Suprapubic skin (tissue), 4 donors: ENCODE data around the gene HMHB1. TPM values are rescaled to one million over a fixed set of nuclear protein-coding genes. Genes with fewer than 3 reads are reported as not detected.

Source experiments
- DNase-seq, 2 donors: peaks; one replicate each; pipeline ENCODE4 v3.0.0-alpha.2; 2019; ENCODE audit warnings: low spot score in 2 of 2
- H3K27ac ChIP-seq: fragments of 200-600 bp; sonication (generic); one replicate; pipeline ENCODE4 v1.5.1; 2019
- H3K27me3 ChIP-seq: fragments of 200-600 bp; sonication (generic); one replicate; pipeline ENCODE4 v1.5.1; 2019
- H3K36me3 ChIP-seq: fragments of 200-600 bp; sonication (generic); one replicate; pipeline ENCODE4 v1.5.1; 2019
- H3K4me1 ChIP-seq: fragments of 200-600 bp; sonication (generic); one replicate; pipeline ENCODE4 v1.5.1; 2019
- H3K4me3 ChIP-seq: fragments of 200-600 bp; sonication (generic); one replicate; pipeline ENCODE4 v1.5.1; 2019; ENCODE audit warnings: mild to moderate bottlenecking
- H3K9me3 ChIP-seq: fragments of 200-600 bp; sonication (generic); one replicate; pipeline ENCODE4 v1.5.1; 2019
- CTCF ChIP-seq, 2 donors: fragments of 200-600 bp in 1 of 2; fragments of 450-650 bp in 1 of 2; sonication (generic) in 1 of 2; IDR thresholded peaks; one replicate each; pipeline ENCODE4 v1.5.1; 2016 to 2019; ENCODE audit warnings: antibody characterized with exemption in 2 of 2, mild to moderate bottlenecking in 1 of 2, moderate library complexity in 1 of 2
- EP300 ChIP-seq: sonication (generic); formaldehyde crosslinking; IDR thresholded peaks from one replicate; pipeline ENCODE4 v1.6.1; 2017; ENCODE audit warnings: antibody characterized with exemption
- POLR2A ChIP-seq, 2 donors: fragments of 450-650 bp; IDR thresholded peaks; one replicate each; pipeline ENCODE4 v1.6.1; 2017; ENCODE audit warnings: antibody characterized with exemption in 2 of 2, mild to moderate bottlenecking in 2 of 2, moderate library complexity in 2 of 2
- POLR2AphosphoS5 ChIP-seq, 3 donors: sonication (generic); formaldehyde crosslinking; IDR thresholded peaks; one replicate each; pipeline ENCODE4 v1.6.1; 2017; ENCODE audit warnings: antibody characterized with exemption in 3 of 3
- WGBS: methylation state at CpG from one replicate; pipeline ENCODE4 v1.1.5; 2018; 5-methylcytosine and 5-hydroxymethylcytosine counted together
- total RNA-seq, 4 donors: library from RNA; depleted of rRNA; stranded (reverse); fragments of >200 nt; gene quantifications; one replicate each; pipeline ENCODE4 v1.1.0, GENCODE V29; 2016

HMHB1 gene
- total RNA-seq = not detected

- no peaks in the 10 kb centered on the region for H3K9me3 ChIP-seq
- DNase-seq = no peak
- TF ChIP-seq EP300 (no peak), POLR2AphosphoS5 (IDR thresholded peaks at IDR 0.05) (no peak), CTCF (IDR thresholded peaks at IDR 0.05) (no peak), POLR2A (IDR thresholded peaks at IDR 0.05) (no peak)
- H3K4me1 ChIP-seq = no peaks in the 10 kb centered on the region
- H3K27me3 ChIP-seq = no peaks in the 10 kb centered on the region
- H3K4me3 ChIP-seq = no peak within 1 kb of the TSS
- WGBS = 79% methylated on average over 16 of the region's 16 CpGs
- no peaks in the 10 kb centered on the region for H3K36me3 ChIP-seq
- H3K27ac ChIP-seq = no peak within 1 kb of the TSS
These were observed at the start of gene HMHB1 for GRCh38 chr5:143812085-143812705. Gene HMHB1, plus strand, starts transcription at chr5:143812161.

- Histone ChIP-seq H3K27ac (no peak overlapping the region), H3K4me1 (no peaks in the 10 kb centered on the region), H3K36me3 (no peaks in the 10 kb centered on the region), H3K4me3 (no peak overlapping the region), H3K9me3 (no peaks in the 10 kb centered on the region), H3K27me3 (no peaks in the 10 kb centered on the region)
- WGBS = 98% methylated on average over 5 of the region's 5 CpGs
- no peak for TF ChIP-seq POLR2A (IDR thresholded peaks at IDR 0.05)
- TF ChIP-seq EP300 = no peak
- TF ChIP-seq CTCF (IDR thresholded peaks at IDR 0.05) = no peak
- TF ChIP-seq POLR2AphosphoS5 (IDR thresholded peaks at IDR 0.05) = no peak
- DNase-seq = no peak
These were observed 49.2 kb upstream of the HMHB1 start for GRCh38 chr5:143762636-143763220.

- Histone ChIP-seq H3K9me3 (no peaks in the 10 kb centered on the region), H3K4me1 (no peaks in the 10 kb centered on the region), H3K27me3 (no peaks in the 10 kb centered on the region), H3K27ac (no peak overlapping the region), H3K4me3 (no peak overlapping the region), H3K36me3 (no peaks in the 10 kb centered on the region)
- DNase-seq = no peak
- WGBS = 89% methylated on average over 3 of the region's 3 CpGs
- TF ChIP-seq POLR2A (IDR thresholded peaks at IDR 0.05) (no peak), CTCF (IDR thresholded peaks at IDR 0.05) (no peak), POLR2AphosphoS5 (IDR thresholded peaks at IDR 0.05) (no peak), EP300 (no peak)
These were observed 44.8 kb upstream of the HMHB1 start for GRCh38 chr5:143767162-143767561.

- H3K27me3 ChIP-seq = no peaks in the 10 kb centered on the region
- WGBS = 86% methylated on average over 5 of the region's 5 CpGs
- H3K9me3 ChIP-seq = no peaks in the 10 kb centered on the region
- H3K4me3 ChIP-seq = no peak overlapping the region
- H3K36me3 ChIP-seq = no peaks in the 10 kb centered on the region
- TF ChIP-seq EP300 (no peak), POLR2A (IDR thresholded peaks at IDR 0.05) (no peak), POLR2AphosphoS5 (IDR thresholded peaks at IDR 0.05) (no peak), CTCF (IDR thresholded peaks at IDR 0.05) (no peak)
- H3K4me1 ChIP-seq = no peaks in the 10 kb centered on the region
- no peak for DNase-seq
- H3K27ac ChIP-seq = no peak overlapping the region
These were observed 42.8 kb upstream of the HMHB1 start for GRCh38 chr5:143769026-143769786.

- H3K9me3 ChIP-seq = no peaks in the 10 kb centered on the region
- no peak overlapping the region for H3K27ac ChIP-seq
- H3K36me3 ChIP-seq = no peaks in the 10 kb centered on the region
- TF ChIP-seq POLR2AphosphoS5 (IDR thresholded peaks at IDR 0.05) (no peak), POLR2A (IDR thresholded peaks at IDR 0.05) (no peak), CTCF (IDR thresholded peaks at IDR 0.05) (no peak), EP300 (no peak)
- no peaks in the 10 kb centered on the region for H3K27me3 ChIP-seq
- no peak for DNase-seq
- 94% methylated on average over 3 of the region's 3 CpGs for WGBS
- H3K4me1 ChIP-seq = no peaks in the 10 kb centered on the region
- no peak overlapping the region for H3K4me3 ChIP-seq
These were observed 41.5 kb upstream of the HMHB1 start for GRCh38 chr5:143770450-143770849.
